ENCODE data around the gene ERGIC1. TPM values are rescaled to one million over a fixed set of nuclear protein-coding genes. Genes with fewer than 3 reads are reported as not detected.

ERGIC1 gene
- total and polyA plus RNA-seq, 10 of the 15 experiments (the other 5 are each of a cell fraction or from before 2014, with no cell fraction given) = 8.8 to 104 (median 76.3) TPM

DNA sequence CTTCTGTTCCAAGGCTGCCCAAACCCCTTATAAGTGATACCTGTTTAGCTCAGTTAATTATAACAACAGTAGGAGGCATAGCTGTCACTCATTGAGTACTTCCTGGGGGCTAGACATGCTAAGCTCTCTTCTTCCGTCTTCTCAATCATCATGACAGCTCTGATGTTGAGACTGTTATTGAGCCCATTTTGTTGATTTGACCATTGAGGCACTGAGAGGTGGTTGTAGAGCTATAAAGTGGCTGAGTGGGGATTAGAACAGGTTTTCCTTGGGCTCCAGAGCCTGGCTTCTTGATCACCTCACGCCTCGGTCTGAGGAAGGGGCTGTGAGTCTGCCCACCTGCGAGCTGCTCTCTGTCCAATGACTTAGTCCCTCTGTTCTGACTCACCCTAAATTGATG, 99.2 kb downstream of the ERGIC1 start (continued):
- TF ChIP-seq, protein P1, sequence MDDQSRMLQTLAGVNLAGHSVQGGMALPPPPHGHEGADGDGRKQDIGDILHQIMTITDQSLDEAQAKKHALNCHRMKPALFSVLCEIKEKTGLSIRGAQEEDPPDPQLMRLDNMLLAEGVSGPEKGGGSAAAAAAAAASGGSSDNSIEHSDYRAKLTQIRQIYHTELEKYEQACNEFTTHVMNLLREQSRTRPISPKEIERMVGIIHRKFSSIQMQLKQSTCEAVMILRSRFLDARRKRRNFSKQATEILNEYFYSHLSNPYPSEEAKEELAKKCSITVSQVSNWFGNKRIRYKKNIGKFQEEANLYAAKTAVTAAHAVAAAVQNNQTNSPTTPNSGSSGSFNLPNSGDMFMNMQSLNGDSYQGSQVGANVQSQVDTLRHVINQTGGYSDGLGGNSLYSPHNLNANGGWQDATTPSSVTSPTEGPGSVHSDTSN (IDR thresholded peaks at IDR 0.05; ENCODE audit: insufficient replicate concordance, low read depth, low read length) = no peak
- TF ChIP-seq ATF3 (IDR thresholded peaks at IDR 0.05; ENCODE audit: borderline replicate concordance, extremely low read depth, low read depth, low read length) (no peak), GABPA (IDR thresholded peaks at IDR 0.05; ENCODE audit: low read depth) (no peak), IRF4 (IDR thresholded peaks at IDR 0.05; ENCODE audit: low read depth, low read length) (no peak)

GRCh38 chr5:172935096-172935495, 101.0 kb downstream of the ERGIC1 start:
- DNase-seq (ENCODE audit: low read depth, low spot score) (no peak), FAIRE-seq (no peak), ATAC-seq (no peak)
- in situ Hi-C loops (cut with MboI) = no loop called here
- Histone ChIP-seq H3K4me1 (ENCODE audit: control insufficient read depth, insufficient read depth, low read length) (peaks cover 5% of the 10 kb centered on the region; the same call in 1 of the 2 replicates), H4K20me1 (ENCODE audit: control insufficient read depth, insufficient read depth) (no peaks in the 10 kb centered on the region), H3K27me3 (replicated peaks in 1 of 2; ENCODE audit: control insufficient read depth in 2 of 2, insufficient read depth in 2 of 2, low read length in 1 of 2) (no peaks in the 10 kb centered on the region), H3K9ac (ENCODE audit: control insufficient read depth, insufficient read depth, low read length) (no peak overlapping the region), H3K27ac (ENCODE audit: control insufficient read depth, insufficient read depth) (no peak overlapping the region), H3K36me3 (ENCODE audit: control insufficient read depth in 2 of 2, insufficient read depth in 2 of 2, low read length in 1 of 2) (peaks cover 4 to 13% of the 10 kb centered on the region in 2 experiments), H3K4me2 (ENCODE audit: control insufficient read depth, insufficient read depth) (no peak overlapping the region), H3K79me2 (ENCODE audit: control insufficient read depth, insufficient read depth, low read length) (no peaks in the 10 kb centered on the region), H3K4me3 (no peak overlapping the region), H2AFZ (ENCODE audit: control insufficient read depth, low read depth, low read length) (no peak overlapping the region), H3K9me3 (replicated peaks; ENCODE audit: control insufficient read depth, insufficient read depth, low read length) (no peaks in the 10 kb centered on the region)
- over 99% methylated on average over 13 of the region's 14 CpGs for WGBS (ENCODE audit: insufficient coverage, insufficient replicate concordance, low lambda C conversion rate, missing lambda C conversion rate)
- ChIA-PET SMC1A (ENCODE audit: uncharacterized antibody, unreplicated experiment) (interaction anchor here (1.4 to 7.5 kb wide), 2 partner anchors 53 to 222 kb away, joined by 3 to 92 read pairs; no protein-coding TSS in a partner anchor), RAD21 (ENCODE audit: unreplicated experiment) (no interaction called here), POLR2A (no interaction called here), CTCF (interaction anchor here (5.2 to 17.2 kb wide), 2 partner anchors 164 to 225 kb away, joined by 44 to 324 read pairs; partner anchors contain the start of gene DUSP1)
- intact Hi-C loops (cut with micrococcal nuclease; ENCODE audit: unreplicated experiment) = no loop called here
- BruUV-seq (replicated peaks) = no TSS peak
- TF ChIP-seq PRDM15 (CRISPR knock-in tag; IDR thresholded peaks at IDR 0.05) = no peak
- no peak for TF ChIP-seq SIN3A (IDR thresholded peaks at IDR 0.05; ENCODE audit: low read depth, low read length)
- no peak for TF ChIP-seq RAD51 (IDR thresholded peaks at IDR 0.05)
- no peak for TF ChIP-seq BCL11A (IDR thresholded peaks at IDR 0.05; ENCODE audit: low read depth, low read length)
- TF ChIP-seq NFIC (IDR thresholded peaks at IDR 0.05; ENCODE audit: low read depth, low read length) = no peak
- TF ChIP-seq YBX1 (IDR thresholded peaks at IDR 0.05) = no peak
- no peak for TF ChIP-seq TAF1 (IDR thresholded peaks at IDR 0.05; ENCODE audit: borderline replicate concordance, low read depth, low read length)
- TF ChIP-seq ETV6 (conservative IDR thresholded peaks at IDR 0.05 in 1 of 2, IDR thresholded peaks at IDR 0.05 in 1 of 2; ENCODE audit: borderline replicate concordance in 1 of 2, low read depth in 1 of 2) = no peak
- TF ChIP-seq EED (IDR thresholded peaks at IDR 0.05; ENCODE audit: low read depth) = no peak
- no peak for TF ChIP-seq RBBP5 (conservative IDR thresholded peaks at IDR 0.05)
- no peak for TF ChIP-seq SREBF2 (IDR thresholded peaks at IDR 0.05; ENCODE audit: low read length)
- no peak for TF ChIP-seq KDM1A (IDR thresholded peaks at IDR 0.05; ENCODE audit: borderline replicate concordance)
- TF ChIP-seq NFYA (IDR thresholded peaks at IDR 0.05; ENCODE audit: borderline replicate concordance, low read depth, low read length) = no peak
- no peak for TF ChIP-seq HDGF (IDR thresholded peaks at IDR 0.05)
